ENCODE data around the gene SENP1. TPM values are rescaled to one million over a fixed set of nuclear protein-coding genes. Genes with fewer than 3 reads are reported as not detected.

Gene SENP1
- total RNA-seq, 1 donor: 23.9 TPM

GRCh38 chr12:48054955-48055821 lies 50.7 kb downstream of the SENP1 start:
- Histone ChIP-seq H4K20me1 (ENCODE audit: insufficient read depth, low read length) (no peaks in the 10 kb centered on the region), H3K4me1 (ENCODE audit: insufficient read depth, low read length) (no peaks in the 10 kb centered on the region), H2AFZ (ENCODE audit: low read length) (no peak overlapping the region), H3K9me3 (ENCODE audit: low read depth, low read length) (no peaks in the 10 kb centered on the region), H3K79me2 (ENCODE audit: insufficient read depth, low read length) (no peaks in the 10 kb centered on the region), H3K4me3 (ENCODE audit: insufficient read depth, low read length) (no peak overlapping the region), H3K36me3 (ENCODE audit: insufficient read depth, low read length) (peaks cover 14% of the 10 kb centered on the region), H3K27ac (ENCODE audit: low read depth, low read length) (no peak overlapping the region), H3K4me2 (ENCODE audit: insufficient read depth, low read length) (no peak overlapping the region), H3K27me3 (ENCODE audit: insufficient read depth, low read length) (no peaks in the 10 kb centered on the region)
- TF ChIP-seq CTCF (IDR thresholded peaks at IDR 0.05; ENCODE audit: extremely low read depth, low read depth, low read length): no peak
- no peak for DNase-seq (ENCODE audit: insufficient read length, low spot score, missing footprints)

- no peak for DNase-seq (ENCODE audit: insufficient read length, low spot score, missing footprints)
- no peaks in the 10 kb centered on the region for H4K20me1 ChIP-seq (ENCODE audit: insufficient read depth, low read length)
- H3K36me3 ChIP-seq (ENCODE audit: insufficient read depth, low read length): peaks cover 5% of the 10 kb centered on the region
- no peak overlapping the region for H2AFZ ChIP-seq (ENCODE audit: low read length)
- no peaks in the 10 kb centered on the region for H3K9me3 ChIP-seq (ENCODE audit: low read depth, low read length)
- H3K4me1 ChIP-seq (ENCODE audit: insufficient read depth, low read length): no peaks in the 10 kb centered on the region
- no peaks in the 10 kb centered on the region for H3K79me2 ChIP-seq (ENCODE audit: insufficient read depth, low read length)
- no peak overlapping the region for H3K4me2 ChIP-seq (ENCODE audit: insufficient read depth, low read length)
- no peak overlapping the region for H3K27ac ChIP-seq (ENCODE audit: low read depth, low read length)
- no peak for TF ChIP-seq CTCF (IDR thresholded peaks at IDR 0.05; ENCODE audit: extremely low read depth, low read depth, low read length)
- no peak overlapping the region for H3K4me3 ChIP-seq (ENCODE audit: insufficient read depth, low read length)
- H3K27me3 ChIP-seq (ENCODE audit: insufficient read depth, low read length): no peaks in the 10 kb centered on the region
Observed at GRCh38 chr12:48053883-48054282, 52.0 kb downstream of the SENP1 start.

DNA sequence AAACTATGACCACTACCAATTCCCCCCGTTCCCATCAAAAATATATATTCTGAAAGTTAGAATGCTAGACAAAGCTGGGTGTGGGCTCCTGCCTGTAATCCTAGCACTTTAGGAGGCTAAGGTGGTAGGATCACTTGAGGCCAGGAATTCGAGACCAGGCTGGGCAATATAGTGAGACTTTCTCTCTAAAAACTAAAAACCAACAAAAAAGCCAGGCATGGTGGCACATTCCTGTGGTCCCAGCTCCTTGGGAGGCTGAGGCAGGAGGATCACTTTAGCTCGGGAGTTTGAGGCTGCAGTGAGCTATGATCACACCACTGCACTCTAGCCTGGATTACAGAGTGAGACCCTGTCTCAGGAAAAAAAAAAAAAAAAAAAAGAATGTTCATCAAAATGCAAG lies 52.8 kb downstream of the SENP1 start:
- Histone ChIP-seq H3K9me3 (ENCODE audit: low read depth, low read length) (no peaks in the 10 kb centered on the region), H4K20me1 (ENCODE audit: insufficient read depth, low read length) (no peaks in the 10 kb centered on the region), H3K4me3 (ENCODE audit: insufficient read depth, low read length) (no peak overlapping the region), H3K4me2 (ENCODE audit: insufficient read depth, low read length) (no peak overlapping the region), H2AFZ (ENCODE audit: low read length) (no peak overlapping the region), H3K4me1 (ENCODE audit: insufficient read depth, low read length) (no peaks in the 10 kb centered on the region), H3K36me3 (ENCODE audit: insufficient read depth, low read length) (peaks cover 5% of the 10 kb centered on the region), H3K27me3 (ENCODE audit: insufficient read depth, low read length) (no peaks in the 10 kb centered on the region), H3K27ac (ENCODE audit: low read depth, low read length) (no peak overlapping the region), H3K79me2 (ENCODE audit: insufficient read depth, low read length) (no peaks in the 10 kb centered on the region)
- DNase-seq (ENCODE audit: insufficient read length, low spot score, missing footprints): no peak
- no peak for TF ChIP-seq CTCF (IDR thresholded peaks at IDR 0.05; ENCODE audit: extremely low read depth, low read depth, low read length)

DNA sequence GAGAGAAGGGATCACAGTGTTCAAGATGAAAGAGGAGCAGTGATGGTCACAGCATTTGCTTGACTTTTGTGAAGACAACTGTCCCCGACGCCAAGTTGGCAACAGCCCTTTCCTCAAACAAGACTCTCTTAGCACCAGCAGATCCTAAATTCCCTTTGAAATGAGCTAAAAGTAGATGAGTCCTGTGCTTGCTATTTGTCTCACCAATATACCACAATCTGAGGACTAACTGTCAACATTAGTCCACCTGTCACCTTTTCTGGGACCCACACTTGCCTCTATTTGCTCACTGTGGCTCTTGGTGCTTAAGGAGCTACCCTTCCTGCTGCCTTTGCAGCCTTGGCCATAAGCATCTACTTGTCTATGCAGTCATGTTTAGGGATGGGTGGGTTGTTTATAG lies 54.2 kb downstream of the SENP1 start:
- Histone ChIP-seq H3K4me2 (ENCODE audit: insufficient read depth, low read length) (no peak overlapping the region), H4K20me1 (ENCODE audit: insufficient read depth, low read length) (no peaks in the 10 kb centered on the region), H3K4me1 (ENCODE audit: insufficient read depth, low read length) (no peaks in the 10 kb centered on the region), H2AFZ (ENCODE audit: low read length) (no peak overlapping the region), H3K4me3 (ENCODE audit: insufficient read depth, low read length) (no peak overlapping the region), H3K27me3 (ENCODE audit: insufficient read depth, low read length) (no peaks in the 10 kb centered on the region), H3K36me3 (ENCODE audit: insufficient read depth, low read length) (peaks cover 11% of the 10 kb centered on the region), H3K79me2 (ENCODE audit: insufficient read depth, low read length) (no peaks in the 10 kb centered on the region), H3K27ac (ENCODE audit: low read depth, low read length) (no peak overlapping the region), H3K9me3 (ENCODE audit: low read depth, low read length) (no peaks in the 10 kb centered on the region)
- TF ChIP-seq CTCF (IDR thresholded peaks at IDR 0.05; ENCODE audit: extremely low read depth, low read depth, low read length): no peak
- no peak for DNase-seq (ENCODE audit: insufficient read length, low spot score, missing footprints)

All from osteoblast (primary cell).